ENCODE results near the gene GJB3. TPM values are rescaled to one million over a fixed set of nuclear protein-coding genes. Genes with fewer than 3 reads are reported as not detected.

Gene GJB3
- total RNA-seq, 1 experiment from 2014 or later, result 89.9 TPM

DNA sequence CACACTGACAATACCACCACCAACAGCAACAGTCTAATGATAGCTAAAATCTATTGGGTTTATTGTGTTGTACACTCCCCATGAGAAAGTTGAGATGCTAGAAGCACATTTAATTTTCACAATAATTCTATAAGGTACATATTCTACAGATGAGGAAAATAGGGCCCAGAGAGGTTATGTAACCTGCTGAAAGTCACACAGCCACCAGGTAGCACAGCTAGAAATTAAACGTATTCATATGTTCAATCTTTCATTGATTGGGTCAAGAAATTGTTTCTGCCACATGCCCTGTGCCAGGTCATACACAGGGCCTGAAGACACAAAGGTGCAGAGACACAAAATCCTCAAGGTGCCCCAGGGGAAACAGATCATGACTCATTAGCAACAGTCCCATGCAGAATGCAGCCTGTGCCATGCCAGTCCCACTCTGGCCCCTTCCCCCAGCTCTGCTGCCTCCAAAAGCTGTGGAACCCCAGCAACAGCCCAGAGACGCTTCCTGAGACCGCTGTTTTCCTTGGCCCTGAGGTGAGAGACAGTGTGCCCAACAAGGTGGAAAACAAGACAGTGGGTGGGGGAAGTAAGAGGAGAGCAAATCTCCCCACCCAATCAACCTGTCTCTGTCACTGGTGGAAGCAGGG is 43.9 kb downstream of the GJB3 start:
- H3K9me2 ChIP-seq (replicated peaks; ENCODE audit: low read length), result no peaks in the 10 kb centered on the region
- no peaks in the 10 kb centered on the region for H3K27me3 ChIP-seq (ENCODE audit: low read length)
- no peaks in the 10 kb centered on the region for H3K36me3 ChIP-seq (ENCODE audit: low read depth, low read length)
- ChIA-PET POLR2A (ENCODE audit: unreplicated experiment) (no interaction called here), CTCF (no interaction called here)
- no peak overlapping the region for H3K27ac ChIP-seq (ENCODE audit: low read length)
- DNase-seq (no peak), ATAC-seq (no peak)
- H3F3A ChIP-seq (ENCODE audit: low read length, unreplicated experiment), result no peaks in the 10 kb centered on the region
- H3K4me1 ChIP-seq (ENCODE audit: insufficient read depth, low read length), result no peaks in the 10 kb centered on the region
- TF ChIP-seq EZH2phosphoT487 (IDR thresholded peaks at IDR 0.05; ENCODE audit: borderline replicate concordance, low read length) (no peak), EZH2 (IDR thresholded peaks at IDR 0.05; ENCODE audit: low read length, unreplicated experiment) (no peak)
- TF ChIP-seq, protein P1, sequence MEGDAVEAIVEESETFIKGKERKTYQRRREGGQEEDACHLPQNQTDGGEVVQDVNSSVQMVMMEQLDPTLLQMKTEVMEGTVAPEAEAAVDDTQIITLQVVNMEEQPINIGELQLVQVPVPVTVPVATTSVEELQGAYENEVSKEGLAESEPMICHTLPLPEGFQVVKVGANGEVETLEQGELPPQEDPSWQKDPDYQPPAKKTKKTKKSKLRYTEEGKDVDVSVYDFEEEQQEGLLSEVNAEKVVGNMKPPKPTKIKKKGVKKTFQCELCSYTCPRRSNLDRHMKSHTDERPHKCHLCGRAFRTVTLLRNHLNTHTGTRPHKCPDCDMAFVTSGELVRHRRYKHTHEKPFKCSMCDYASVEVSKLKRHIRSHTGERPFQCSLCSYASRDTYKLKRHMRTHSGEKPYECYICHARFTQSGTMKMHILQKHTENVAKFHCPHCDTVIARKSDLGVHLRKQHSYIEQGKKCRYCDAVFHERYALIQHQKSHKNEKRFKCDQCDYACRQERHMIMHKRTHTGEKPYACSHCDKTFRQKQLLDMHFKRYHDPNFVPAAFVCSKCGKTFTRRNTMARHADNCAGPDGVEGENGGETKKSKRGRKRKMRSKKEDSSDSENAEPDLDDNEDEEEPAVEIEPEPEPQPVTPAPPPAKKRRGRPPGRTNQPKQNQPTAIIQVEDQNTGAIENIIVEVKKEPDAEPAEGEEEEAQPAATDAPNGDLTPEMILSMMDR (conservative IDR thresholded peaks at IDR 0.05; ENCODE audit: low read depth, low read length), result no peak
- no peak overlapping the region for H3K4me2 ChIP-seq (ENCODE audit: low read length)
- no peak overlapping the region for H3K4me3 ChIP-seq (ENCODE audit: low read length)
- no peak overlapping the region for H2AFZ ChIP-seq (ENCODE audit: low read length)
- no peak overlapping the region for H3K9ac ChIP-seq (ENCODE audit: low read length)
- intact Hi-C loops (cut with micrococcal nuclease), result no loop called here
- H3K9me3 ChIP-seq (ENCODE audit: low read length), result no peaks in the 10 kb centered on the region
- H4K20me1 ChIP-seq (ENCODE audit: low read length), result no peaks in the 10 kb centered on the region
- BruUV-seq (replicated peaks), result no TSS peak
- no peaks in the 10 kb centered on the region for H3K79me2 ChIP-seq (ENCODE audit: low read length)

DNA sequence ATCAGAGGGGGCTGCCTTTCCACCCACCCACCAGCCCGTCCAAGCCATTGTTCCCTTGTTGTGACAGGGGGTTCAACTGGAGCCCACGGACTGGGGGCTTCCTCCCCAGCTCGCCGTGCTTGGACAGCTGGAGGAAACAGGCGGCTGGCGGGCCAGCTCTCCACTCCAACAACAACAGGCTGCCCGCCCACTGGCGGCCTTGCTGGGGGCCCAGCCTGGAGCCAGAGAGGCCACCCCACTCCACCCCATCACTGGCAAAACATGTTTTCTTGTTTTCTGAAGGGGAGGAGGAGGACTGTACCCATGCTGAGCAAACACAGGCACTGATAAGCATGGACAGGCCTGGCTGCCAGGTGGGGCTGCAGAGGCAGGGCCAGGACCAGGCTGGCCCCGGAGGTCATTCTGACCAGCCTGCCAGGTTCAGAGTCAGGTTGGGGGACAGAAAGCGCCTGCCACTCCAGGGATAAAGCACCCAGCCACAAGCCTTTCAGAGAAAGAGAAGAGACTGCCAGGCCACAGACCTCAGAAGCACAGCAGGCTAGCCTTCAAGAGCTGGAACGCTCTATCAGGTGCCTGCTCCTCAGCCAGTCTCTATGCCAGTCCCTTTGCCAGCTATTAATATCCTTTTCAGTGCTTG is 44.6 kb downstream of the GJB3 start:
- no peak for DNase-seq
- no peak overlapping the region for H3K27ac ChIP-seq (ENCODE audit: low read length)

DNA sequence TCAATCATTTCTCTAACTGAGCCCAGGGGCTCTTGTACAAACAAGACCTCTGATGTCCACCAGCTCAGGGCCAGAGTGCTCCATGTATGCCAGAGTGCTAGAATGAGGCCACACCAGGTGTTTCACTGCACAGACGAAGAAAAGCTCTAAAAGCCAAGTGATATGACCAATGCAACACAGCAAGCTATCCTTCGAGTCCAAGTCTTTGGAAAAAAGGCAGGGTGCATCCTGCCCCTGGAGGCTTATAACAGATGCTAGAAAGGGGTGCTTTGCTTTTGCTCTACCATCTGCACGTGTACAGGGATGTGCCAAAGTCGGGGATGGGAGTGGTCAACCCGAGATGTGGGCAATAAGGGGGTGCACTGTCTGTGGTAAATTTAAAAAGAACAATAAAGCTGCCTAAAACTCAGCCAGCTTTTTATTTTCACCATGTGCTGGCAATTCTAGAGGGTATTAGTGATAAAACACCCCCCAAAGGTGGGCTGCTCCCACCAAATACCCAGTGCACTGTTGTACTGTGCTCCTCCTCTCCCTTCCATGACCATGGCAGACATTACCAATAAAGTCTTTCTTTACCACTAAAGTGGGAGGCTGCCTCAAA is 46.4 kb downstream of the GJB3 start:
- no peaks in the 10 kb centered on the region for H3K9me2 ChIP-seq (replicated peaks; ENCODE audit: low read length)
- DNase-seq (no peak), ATAC-seq (no peak)
- no peak overlapping the region for H3K9ac ChIP-seq (ENCODE audit: low read length)
- H2AFZ ChIP-seq (ENCODE audit: low read length), result no peak overlapping the region
- no peaks in the 10 kb centered on the region for H3K36me3 ChIP-seq (ENCODE audit: low read depth, low read length)
- H3K79me2 ChIP-seq (ENCODE audit: low read length), result no peaks in the 10 kb centered on the region
- TF ChIP-seq, protein P1 (conservative IDR thresholded peaks at IDR 0.05; ENCODE audit: low read depth, low read length), result no peak
- TF ChIP-seq EZH2 (IDR thresholded peaks at IDR 0.05; ENCODE audit: low read length, unreplicated experiment) (no peak), EZH2phosphoT487 (IDR thresholded peaks at IDR 0.05; ENCODE audit: borderline replicate concordance, low read length) (no peak)
- ChIA-PET CTCF (no interaction called here), POLR2A (ENCODE audit: unreplicated experiment) (no interaction called here)
- no peaks in the 10 kb centered on the region for H4K20me1 ChIP-seq (ENCODE audit: low read length)
- BruUV-seq (replicated peaks), result no TSS peak
- no peak overlapping the region for H3K4me3 ChIP-seq (ENCODE audit: low read length)
- H3F3A ChIP-seq (ENCODE audit: low read length, unreplicated experiment), result no peaks in the 10 kb centered on the region
- H3K4me1 ChIP-seq (ENCODE audit: insufficient read depth, low read length), result no peaks in the 10 kb centered on the region
- H3K27ac ChIP-seq (ENCODE audit: low read length), result no peak overlapping the region
- intact Hi-C loops (cut with micrococcal nuclease), result no loop called here
- H3K27me3 ChIP-seq (ENCODE audit: low read length), result no peaks in the 10 kb centered on the region
- H3K9me3 ChIP-seq (ENCODE audit: low read length), result no peaks in the 10 kb centered on the region
- no peak overlapping the region for H3K4me2 ChIP-seq (ENCODE audit: low read length)

More for the DNA sequence above, 44.6 kb downstream of the GJB3 start:
- intact Hi-C loops (cut with micrococcal nuclease), result no loop called here
- Histone ChIP-seq H3K9me2 (replicated peaks; ENCODE audit: low read length) (no peaks in the 10 kb centered on the region), H3K27me3 (ENCODE audit: low read length) (no peaks in the 10 kb centered on the region), H4K20me1 (ENCODE audit: low read length) (no peaks in the 10 kb centered on the region), H3K79me2 (ENCODE audit: low read length) (no peaks in the 10 kb centered on the region), H3K4me3 (ENCODE audit: low read length) (no peak overlapping the region), H3K4me1 (ENCODE audit: insufficient read depth, low read length) (no peaks in the 10 kb centered on the region), H3F3A (ENCODE audit: low read length, unreplicated experiment) (no peaks in the 10 kb centered on the region), H3K9ac (ENCODE audit: low read length) (no peak overlapping the region), H3K36me3 (ENCODE audit: low read depth, low read length) (no peaks in the 10 kb centered on the region), H2AFZ (ENCODE audit: low read length) (no peak overlapping the region), H3K4me2 (ENCODE audit: low read length) (no peak overlapping the region), H3K9me3 (ENCODE audit: low read length) (no peaks in the 10 kb centered on the region)
- BruUV-seq (replicated peaks), result no TSS peak
- POLR2A ChIA-PET (ENCODE audit: unreplicated experiment), result no interaction called here
- CTCF ChIA-PET, result no interaction called here
- TF ChIP-seq EZH2phosphoT487 (IDR thresholded peaks at IDR 0.05; ENCODE audit: borderline replicate concordance, low read length) (no peak), EZH2 (IDR thresholded peaks at IDR 0.05; ENCODE audit: low read length, unreplicated experiment) (no peak)
- ATAC-seq, result no peak

Data from PC-3 (cell line).